Measurements from ENCODE around the gene NPHP3.

The NPHP3 gene

GRCh38 chr3:132723024-132723950, 1.1 kb upstream of the NPHP3 start:
- no peak for DNase-seq (ENCODE audit: low read depth in 1 of 2, low spot score in 1 of 2)
- Histone ChIP-seq H3K27me3 (ENCODE audit: insufficient read depth, poor library complexity, severe bottlenecking) (no peaks in the 10 kb centered on the region), H3K4me3 (replicated peaks; ENCODE audit: insufficient read depth, low read length) (peak overlapping the region; percentile 66), H3K27ac (replicated peaks) (0 out of 2 replicates have a peak overlapping the region, but pooled peaks have one; percentile 23)
- TF ChIP-seq CTCF (IDR thresholded peaks at IDR 0.05; ENCODE audit: insufficient read depth, low read length) (no peak), POLR2AphosphoS5 (IDR thresholded peaks at IDR 0.05; ENCODE audit: low read depth) (no peak), REST (IDR thresholded peaks at IDR 0.05; ENCODE audit: insufficient replicate concordance, low read depth) (no peak), GABPA (IDR thresholded peaks at IDR 0.05; ENCODE audit: low read depth) (no peak), SPI1 (IDR thresholded peaks at IDR 0.05; ENCODE audit: borderline replicate concordance, low read depth) (no peak)

- Histone ChIP-seq H3K27me3 (ENCODE audit: insufficient read depth, poor library complexity, severe bottlenecking) (no peaks in the 10 kb centered on the region), H3K27ac (replicated peaks) (peak overlapping the region; percentile 76), H3K4me3 (replicated peaks; ENCODE audit: insufficient read depth, low read length) (peak overlapping the region; percentile 84)
- DNase-seq (ENCODE audit: low read depth in 1 of 2, low spot score in 1 of 2), result peak in 1 of 2 experiments; percentile 56
- no peak for TF ChIP-seq POLR2AphosphoS5 (IDR thresholded peaks at IDR 0.05; ENCODE audit: low read depth)
- no peak for TF ChIP-seq REST (IDR thresholded peaks at IDR 0.05; ENCODE audit: insufficient replicate concordance, low read depth)
- TF ChIP-seq CTCF (IDR thresholded peaks at IDR 0.05; ENCODE audit: insufficient read depth, low read length), result no peak
- no peak for TF ChIP-seq GABPA (IDR thresholded peaks at IDR 0.05; ENCODE audit: low read depth)
- no peak for TF ChIP-seq SPI1 (IDR thresholded peaks at IDR 0.05; ENCODE audit: borderline replicate concordance, low read depth)
Observed at GRCh38 chr3:132721479-132722164, 587 bp downstream of the NPHP3 start.

DNA sequence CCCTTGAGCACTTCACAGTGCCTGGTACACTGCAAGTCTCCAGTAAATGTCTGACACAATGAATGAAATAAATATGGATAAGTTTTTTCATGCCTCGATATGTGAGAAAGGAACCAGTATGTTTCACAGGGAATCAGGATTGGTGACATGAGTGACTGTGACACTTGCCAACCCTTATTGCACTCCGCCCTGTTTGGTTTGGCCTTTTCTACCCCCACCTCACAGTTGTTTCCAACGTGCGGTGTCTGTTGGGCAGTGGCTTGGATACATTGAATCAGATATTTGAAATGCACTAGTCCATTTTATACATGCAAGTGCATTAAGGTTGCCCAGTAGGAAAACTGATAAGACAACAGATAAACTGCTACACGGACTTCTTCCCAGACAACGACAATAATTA, 2.0 kb downstream of the NPHP3 start:
- Histone ChIP-seq H3K4me3 (replicated peaks; ENCODE audit: insufficient read depth, low read length) (no peak overlapping the region), H3K27ac (replicated peaks) (no peak overlapping the region), H3K27me3 (ENCODE audit: insufficient read depth, poor library complexity, severe bottlenecking) (no peaks in the 10 kb centered on the region)
- DNase-seq (ENCODE audit: low read depth in 1 of 2, low spot score in 1 of 2), result no peak
- TF ChIP-seq CTCF (IDR thresholded peaks at IDR 0.05; ENCODE audit: insufficient read depth, low read length), result no peak
- no peak for TF ChIP-seq REST (IDR thresholded peaks at IDR 0.05; ENCODE audit: insufficient replicate concordance, low read depth)
